PC-9 (cell line): ENCODE results near the gene C11orf21.

Source experiments
- EZH2 ChIP-seq: fragments of 200-600 bp; sonication (generic); IDR thresholded peaks from 2 replicates; pipeline ENCODE4 v1.8.0; 2017; ENCODE audit warnings: antibody characterized with exemption, low read depth
- TF ChIP-seq, protein P1 (sequence below): fragments of 200-600 bp; sonication (generic); conservative IDR thresholded peaks from 2 replicates; pipeline ENCODE4 v1.6.1; 2017; ENCODE audit warnings: mixed run types, antibody characterized with exemption, mild to moderate bottlenecking, moderate library complexity

DNA sequence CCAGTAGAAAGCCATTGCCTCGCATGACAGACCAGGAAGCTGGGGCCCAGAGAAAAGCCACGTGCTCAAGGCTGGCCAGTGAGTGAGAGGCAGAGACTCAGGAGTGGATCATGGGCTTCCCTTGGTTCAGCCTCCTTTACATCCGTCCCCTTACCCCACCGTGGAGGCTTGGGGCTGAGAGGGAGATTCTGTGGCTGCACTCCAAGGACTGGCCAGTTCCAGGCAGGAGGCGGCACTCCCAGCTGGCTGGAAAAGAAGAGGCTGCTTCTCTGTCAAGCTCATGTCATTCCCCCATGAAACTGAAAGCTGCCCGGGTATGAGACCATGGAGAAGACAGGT, 24.7 kb downstream of the C11orf21 start:
- TF ChIP-seq, protein P1, sequence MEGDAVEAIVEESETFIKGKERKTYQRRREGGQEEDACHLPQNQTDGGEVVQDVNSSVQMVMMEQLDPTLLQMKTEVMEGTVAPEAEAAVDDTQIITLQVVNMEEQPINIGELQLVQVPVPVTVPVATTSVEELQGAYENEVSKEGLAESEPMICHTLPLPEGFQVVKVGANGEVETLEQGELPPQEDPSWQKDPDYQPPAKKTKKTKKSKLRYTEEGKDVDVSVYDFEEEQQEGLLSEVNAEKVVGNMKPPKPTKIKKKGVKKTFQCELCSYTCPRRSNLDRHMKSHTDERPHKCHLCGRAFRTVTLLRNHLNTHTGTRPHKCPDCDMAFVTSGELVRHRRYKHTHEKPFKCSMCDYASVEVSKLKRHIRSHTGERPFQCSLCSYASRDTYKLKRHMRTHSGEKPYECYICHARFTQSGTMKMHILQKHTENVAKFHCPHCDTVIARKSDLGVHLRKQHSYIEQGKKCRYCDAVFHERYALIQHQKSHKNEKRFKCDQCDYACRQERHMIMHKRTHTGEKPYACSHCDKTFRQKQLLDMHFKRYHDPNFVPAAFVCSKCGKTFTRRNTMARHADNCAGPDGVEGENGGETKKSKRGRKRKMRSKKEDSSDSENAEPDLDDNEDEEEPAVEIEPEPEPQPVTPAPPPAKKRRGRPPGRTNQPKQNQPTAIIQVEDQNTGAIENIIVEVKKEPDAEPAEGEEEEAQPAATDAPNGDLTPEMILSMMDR, result no peak
- TF ChIP-seq EZH2, result no peak
